Measurements from ENCODE around the gene ARID1B. TPM values are rescaled to one million over a fixed set of nuclear protein-coding genes. Genes with fewer than 3 reads are reported as not detected.

ARID1B gene
- total and polyA plus RNA-seq, 12 donors, result 13.3 to 85.6 (median 50.9) TPM

DNA sequence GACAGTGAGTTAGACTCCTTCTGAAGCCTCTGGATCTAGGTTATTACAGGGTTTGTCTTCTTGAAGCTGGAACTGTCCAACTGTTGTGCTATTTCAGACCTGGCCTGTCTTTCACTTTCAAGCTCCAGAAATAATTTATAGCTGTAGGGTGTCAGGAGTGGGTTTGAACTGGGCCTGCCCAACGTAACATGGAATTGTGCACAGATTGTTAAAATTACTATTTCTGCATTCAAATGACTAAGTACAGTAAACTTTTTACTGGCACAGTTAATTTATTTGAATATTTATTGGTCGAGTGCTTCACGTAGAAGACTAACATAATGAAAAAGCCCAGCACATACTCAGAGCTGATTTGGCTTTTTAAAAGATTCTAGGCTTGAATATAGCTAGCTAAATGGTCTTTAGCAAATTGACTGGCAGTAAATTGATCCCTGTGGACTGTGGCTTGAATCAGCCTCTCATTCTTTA lies 74.3 kb downstream of the ARID1B start:
- no peak for TF ChIP-seq POLR2A (IDR thresholded peaks at IDR 0.05)
- TF ChIP-seq, protein P1, sequence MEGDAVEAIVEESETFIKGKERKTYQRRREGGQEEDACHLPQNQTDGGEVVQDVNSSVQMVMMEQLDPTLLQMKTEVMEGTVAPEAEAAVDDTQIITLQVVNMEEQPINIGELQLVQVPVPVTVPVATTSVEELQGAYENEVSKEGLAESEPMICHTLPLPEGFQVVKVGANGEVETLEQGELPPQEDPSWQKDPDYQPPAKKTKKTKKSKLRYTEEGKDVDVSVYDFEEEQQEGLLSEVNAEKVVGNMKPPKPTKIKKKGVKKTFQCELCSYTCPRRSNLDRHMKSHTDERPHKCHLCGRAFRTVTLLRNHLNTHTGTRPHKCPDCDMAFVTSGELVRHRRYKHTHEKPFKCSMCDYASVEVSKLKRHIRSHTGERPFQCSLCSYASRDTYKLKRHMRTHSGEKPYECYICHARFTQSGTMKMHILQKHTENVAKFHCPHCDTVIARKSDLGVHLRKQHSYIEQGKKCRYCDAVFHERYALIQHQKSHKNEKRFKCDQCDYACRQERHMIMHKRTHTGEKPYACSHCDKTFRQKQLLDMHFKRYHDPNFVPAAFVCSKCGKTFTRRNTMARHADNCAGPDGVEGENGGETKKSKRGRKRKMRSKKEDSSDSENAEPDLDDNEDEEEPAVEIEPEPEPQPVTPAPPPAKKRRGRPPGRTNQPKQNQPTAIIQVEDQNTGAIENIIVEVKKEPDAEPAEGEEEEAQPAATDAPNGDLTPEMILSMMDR (IDR thresholded peaks at IDR 0.05), result no peak
- intact Hi-C loops (cut with DNase I), result no loop called here
- Histone ChIP-seq H3K4me1 (replicated peaks in 1 of 2) (peaks cover 8 to 53% of the 10 kb centered on the region in 2 donors), H3K4me3 (no peak overlapping the region), H3K27ac (no peak overlapping the region), H3K27me3 (no peaks in the 10 kb centered on the region), H3K9me3 (replicated peaks in 1 of 3) (no peaks in the 10 kb centered on the region), H3K36me3 (replicated peaks in 1 of 2) (no peaks in the 10 kb centered on the region)
- WGBS, 4 donors, result 52 to 65% (median 58%) methylated on average over 3 of the region's 3 CpGs
- no peak for DNase-seq

DNA sequence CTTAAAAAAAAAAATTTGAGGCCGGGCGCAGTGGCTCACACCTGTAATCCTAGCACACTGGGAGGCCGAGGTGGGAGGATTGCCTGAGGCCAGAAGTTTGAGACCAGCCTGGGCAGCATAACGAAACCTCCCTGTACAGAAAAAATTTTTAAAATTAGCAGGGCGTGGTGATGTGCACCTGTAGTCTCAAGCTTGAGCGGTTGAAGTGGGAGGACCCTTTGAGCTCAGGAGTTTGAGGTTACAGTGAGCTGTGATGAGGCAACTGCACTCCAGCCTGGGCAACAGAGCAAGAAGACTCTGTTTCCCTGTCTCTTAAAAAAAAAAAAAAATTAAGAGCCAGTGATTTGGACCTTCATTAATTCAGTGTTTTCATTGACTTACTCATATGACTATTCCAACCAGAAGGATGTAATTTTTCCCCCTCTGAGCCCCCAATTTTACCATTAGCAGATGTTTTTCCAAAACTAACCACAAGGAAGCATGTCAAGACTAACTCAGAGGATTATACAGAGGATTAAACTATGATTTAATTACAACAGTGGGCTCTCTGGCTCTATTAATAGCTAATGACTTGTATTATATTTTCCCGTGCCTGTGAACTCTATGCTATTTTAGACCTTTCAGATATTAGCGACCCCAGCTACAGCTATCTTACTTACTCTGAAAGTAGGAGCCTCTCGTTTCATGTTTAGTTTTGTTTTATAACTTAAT lies 75.1 kb downstream of the ARID1B start:
- no peaks in the 10 kb centered on the region for H3K36me3 ChIP-seq (replicated peaks in 1 of 2)
- H3K9me3 ChIP-seq (replicated peaks in 1 of 3), result no peaks in the 10 kb centered on the region
- H3K4me1 ChIP-seq (replicated peaks in 1 of 2), result peaks cover 8 to 49% of the 10 kb centered on the region in 2 donors
- H3K27ac ChIP-seq, result no peak overlapping the region
- H3K4me3 ChIP-seq, result no peak overlapping the region
- DNase-seq, result no peak
- no peak for TF ChIP-seq POLR2A (IDR thresholded peaks at IDR 0.05)
- TF ChIP-seq, protein P1 (IDR thresholded peaks at IDR 0.05), result no peak
- WGBS, 4 donors, result 84 to 90% (median 87%) methylated on average over 9 of the region's 9 CpGs
- intact Hi-C loops (cut with DNase I), result no loop called here
- no peaks in the 10 kb centered on the region for H3K27me3 ChIP-seq

DNA sequence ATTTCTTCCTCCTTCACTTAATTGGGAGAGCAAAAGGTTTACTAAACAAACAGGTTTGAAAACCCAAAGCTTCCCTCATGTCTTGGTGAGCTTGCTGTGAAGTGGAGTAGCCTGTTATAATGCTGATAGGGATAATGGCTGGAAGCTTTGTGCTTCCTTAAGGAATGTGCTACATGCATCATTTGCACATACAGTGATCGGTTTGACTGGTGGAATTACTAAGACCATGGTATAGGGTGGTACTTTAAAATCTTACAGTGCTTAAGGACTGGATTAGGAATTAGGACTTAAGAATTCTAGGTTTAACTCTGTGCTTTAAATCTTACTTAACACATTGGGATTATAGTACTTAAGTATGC lies 75.7 kb downstream of the ARID1B start:
- H3K27me3 ChIP-seq, result no peaks in the 10 kb centered on the region
- no peak overlapping the region for H3K27ac ChIP-seq
- WGBS, 4 donors, result 88 to 96% (median 92%) methylated on average over 1 of the region's 1 CpG
- no peaks in the 10 kb centered on the region for H3K36me3 ChIP-seq (replicated peaks in 1 of 2)
- peaks cover 8 to 45% of the 10 kb centered on the region in 2 donors for H3K4me1 ChIP-seq (replicated peaks in 1 of 2)
- no peaks in the 10 kb centered on the region for H3K9me3 ChIP-seq (replicated peaks in 1 of 3)
- H3K4me3 ChIP-seq, result no peak overlapping the region
- TF ChIP-seq, protein P1 (IDR thresholded peaks at IDR 0.05), result no peak
- TF ChIP-seq POLR2A (IDR thresholded peaks at IDR 0.05), result no peak
- DNase-seq, result no peak
- intact Hi-C loops (cut with DNase I), result no loop called here

DNA sequence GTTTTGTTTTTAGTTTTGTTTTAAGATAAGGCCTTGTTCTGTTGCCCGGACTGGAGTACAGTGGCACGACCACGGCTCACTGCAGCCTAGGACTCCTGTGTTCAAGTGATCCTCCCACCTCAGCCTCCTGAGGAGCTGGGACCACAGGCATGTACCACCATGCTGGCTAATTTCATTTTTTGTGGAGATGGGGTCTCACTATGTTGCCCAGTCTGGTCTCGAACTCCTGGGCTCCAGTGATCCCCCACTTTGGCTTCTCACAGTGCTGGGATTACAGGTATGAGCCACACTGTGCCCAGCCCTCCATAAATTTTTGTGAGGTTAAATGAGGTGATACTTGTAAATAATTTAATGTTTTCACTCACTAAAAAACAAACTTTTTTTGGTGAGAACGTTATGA lies 76.6 kb downstream of the ARID1B start:
- intact Hi-C loops (cut with DNase I), result no loop called here

More for the DNA sequence above, 76.6 kb downstream of the ARID1B start:
- Histone ChIP-seq H3K36me3 (replicated peaks in 1 of 2) (no peaks in the 10 kb centered on the region), H3K27ac (no peak overlapping the region), H3K27me3 (no peaks in the 10 kb centered on the region), H3K4me3 (no peak overlapping the region), H3K9me3 (replicated peaks in 1 of 3) (no peaks in the 10 kb centered on the region), H3K4me1 (replicated peaks in 1 of 2) (peaks cover under 1 to 36% of the 10 kb centered on the region in 2 donors)
- TF ChIP-seq, protein P1 (IDR thresholded peaks at IDR 0.05), result no peak
- no peak for TF ChIP-seq POLR2A (IDR thresholded peaks at IDR 0.05)
- no peak for DNase-seq
- WGBS, 4 donors, result 85 to 91% (median 87%) methylated on average over 5 of the region's 5 CpGs

Measured in adrenal gland (tissue), 12 donors.